Motor neuron (in vitro differentiated cells): ENCODE results near the gene GLI3. TPM values are rescaled to one million over a fixed set of nuclear protein-coding genes. Genes with fewer than 3 reads are reported as not detected.
A peak's percentile ranks its signal among the peaks of the same experiment; 100 is the strongest.

Experiments
- ATAC-seq, 8 experiments: fragments of 200-7000 bp; cut with Tn5 transposase; replicated peaks in 6 of 8; 2 replicates each; pipeline ENCODE4 v1.8.0; 2021; ENCODE audit warnings: mild to moderate bottlenecking in 8 of 8, moderate library complexity in 8 of 8
- H3K27ac ChIP-seq, 2 donors: fragments of 250-450 bp; sonication (Bioruptor Pico); 2 replicates each; pipeline ENCODE4 v1.9.0; 2021; ENCODE audit warnings: antibody characterized with exemption in 2 of 2, mild to moderate bottlenecking in 2 of 2, moderate library complexity in 1 of 2
- H3K4me1 ChIP-seq, 2 donors: fragments of 250-450 bp; sonication (Bioruptor Pico); replicated peaks in 1 of 2; 2 replicates each; pipeline ENCODE4 v1.6.1; 2021; ENCODE audit warnings: antibody characterized with exemption in 2 of 2, mild to moderate bottlenecking in 2 of 2, moderate library complexity in 1 of 2
- H3K4me3 ChIP-seq, 5 donors: fragments of 250-450 bp; sonication (Bioruptor Pico); 2 replicates each; pipeline ENCODE4 v1.9.0; 2021; ENCODE audit warnings: antibody characterized with exemption in 5 of 5, mild to moderate bottlenecking in 5 of 5, moderate library complexity in 4 of 5
- WGBS, 10 experiments: fragments of 450-650 bp; shearing (Covaris generic); methylation state at CpG; one replicate each; pipeline ENCODE4 v1.0.0; 2022; 5-methylcytosine and 5-hydroxymethylcytosine counted together
- in situ Hi-C, 9 experiments: fragments of 400-800 bp; cut with MboI; loops; one replicate each; pipeline ENCODE4 v1.15.0; 2021; ENCODE audit warnings: low sequenced_read_pairs in 9 of 9, low pct_unique_long_range_greater_than_20kb in 2 of 9; ENCODE audit not compliant: unreplicated experiment in 9 of 9
- total RNA-seq, 8 experiments: library from RNA; unstranded; fragments of 300-600 nt; gene quantifications; 2 replicates each; pipeline versions ENCODE4 v1.2.3 to v1.2.4, GENCODE V29; 2022

The GLI3 gene
- total RNA-seq, 8 experiments from 2014 or later, result 0.38 to 14.2 (median 4.7) TPM

DNA sequence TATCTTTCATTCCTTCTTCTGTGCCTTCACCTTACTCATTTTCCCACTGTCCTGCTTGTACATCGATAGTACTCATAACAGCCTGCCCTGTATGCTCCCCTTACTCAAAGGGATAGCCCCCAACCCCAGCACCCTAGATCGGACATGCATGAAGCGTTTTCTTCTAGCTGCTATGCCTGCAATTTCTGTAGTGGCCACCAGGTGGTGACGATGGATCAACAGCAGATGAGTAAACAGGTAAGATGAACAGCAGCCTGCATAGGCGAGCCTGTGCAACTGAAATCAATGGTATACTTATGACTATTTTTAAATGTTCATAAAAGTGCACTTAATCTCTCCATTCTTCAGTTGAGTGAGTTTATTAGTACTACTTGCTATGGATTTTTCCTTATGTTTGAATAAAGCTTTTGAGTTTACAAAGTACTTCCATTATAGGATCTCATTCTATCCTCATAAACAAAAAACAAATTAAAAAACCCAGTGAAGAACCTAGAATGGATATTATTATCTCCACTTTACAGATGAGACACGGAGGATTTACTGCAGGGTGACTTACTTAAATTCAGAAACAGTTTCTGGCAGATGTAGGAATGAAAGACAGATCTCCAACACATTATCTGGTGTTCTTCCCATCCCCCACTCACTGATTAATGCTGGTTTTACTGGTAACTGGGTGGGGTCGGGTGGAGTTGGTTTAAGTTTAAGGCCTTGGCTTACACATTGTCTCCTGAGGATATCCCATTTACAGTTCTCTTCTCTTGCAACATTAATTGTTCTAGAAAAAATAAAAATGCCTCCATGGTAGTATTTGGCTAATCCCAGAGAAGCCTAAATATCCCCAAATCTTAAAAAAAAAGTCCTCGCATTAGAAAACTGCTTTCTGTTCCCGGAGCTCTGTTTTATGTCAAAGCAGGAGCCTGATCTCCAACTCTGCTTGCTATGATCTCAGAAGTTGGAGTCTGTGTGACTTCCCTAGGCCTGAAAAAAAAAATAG is 222.1 kb downstream of the GLI3 start:
- peak in 2 of 8 experiments; percentile 82 to 83 for ATAC-seq
- Histone ChIP-seq H3K4me1 (peaks cover 8 to 32% of the 10 kb centered on the region in 2 donors), H3K4me3 (no peak overlapping the region), H3K27ac (no peak overlapping the region)
- WGBS, 10 experiments, result 15 to 93% (median 76%) methylated on average over 3 to 7 of the region's 9 CpGs
- in situ Hi-C loops, result no loop called here

DNA sequence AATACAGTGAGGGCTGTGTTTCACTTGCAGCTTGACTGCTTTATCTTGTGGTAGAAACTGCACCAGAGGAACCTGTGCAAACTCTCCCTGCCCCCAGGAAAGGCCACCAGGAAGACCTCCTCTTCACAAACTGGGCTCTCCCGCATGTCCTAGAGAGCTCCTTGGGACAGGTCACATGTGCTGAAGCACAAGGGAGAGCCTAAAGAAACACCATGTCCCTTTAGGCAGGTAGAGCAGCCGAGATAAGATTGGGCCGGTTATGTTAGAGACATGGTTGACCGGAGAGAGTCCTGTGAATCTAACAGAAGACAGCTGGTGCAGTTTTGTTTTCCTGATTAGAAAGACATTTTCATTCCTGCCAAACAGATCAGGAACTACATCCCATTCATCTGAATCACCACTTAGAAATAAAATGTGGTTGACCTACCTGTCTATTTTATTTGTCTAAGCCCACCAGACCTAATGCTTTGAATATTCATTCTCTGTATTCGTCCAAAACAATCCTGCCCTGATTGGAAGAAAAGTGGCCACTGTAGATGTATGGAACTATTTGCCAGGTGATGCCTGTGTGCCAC is 224.1 kb downstream of the GLI3 start:
- H3K4me1 ChIP-seq, result peaks cover 8 to 20% of the 10 kb centered on the region in 2 donors
- no peak overlapping the region for H3K27ac ChIP-seq
- WGBS, 10 experiments, result 78 to 100% (median 98%) methylated on average over 1 to 5 of the region's 5 CpGs
- in situ Hi-C loops, result no loop called here
- ATAC-seq, result peak in 1 of 8 experiments; percentile 31
- H3K4me3 ChIP-seq, result no peak overlapping the region

DNA sequence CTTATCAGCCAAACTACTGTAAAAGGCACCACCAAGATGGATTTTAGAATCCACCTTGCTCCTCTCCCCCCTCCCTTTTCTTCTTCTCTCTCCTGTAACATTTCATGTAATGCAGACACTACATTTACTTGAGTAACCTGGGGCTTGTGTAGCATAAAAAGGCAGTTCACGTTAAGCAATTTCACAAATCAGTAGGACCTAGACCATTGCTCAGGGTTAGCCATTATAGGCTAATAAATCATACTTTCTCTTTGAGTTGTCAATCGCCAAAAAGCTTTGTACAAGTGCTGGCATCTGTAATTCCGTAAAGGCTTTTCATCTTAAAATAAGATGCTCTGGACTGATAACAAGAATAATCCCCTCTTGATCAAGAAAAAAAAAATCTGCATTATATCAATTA is 224.7 kb downstream of the GLI3 start:
- WGBS, 10 experiments, result 47 to 100% (median 80%) methylated on average over 1 to 2 of the region's 3 CpGs; no CpG with 5 or more reads in 1 of the 10 experiments
- peak in 4 of 8 experiments; percentile 50 to 62 (median 54) for ATAC-seq

DNA sequence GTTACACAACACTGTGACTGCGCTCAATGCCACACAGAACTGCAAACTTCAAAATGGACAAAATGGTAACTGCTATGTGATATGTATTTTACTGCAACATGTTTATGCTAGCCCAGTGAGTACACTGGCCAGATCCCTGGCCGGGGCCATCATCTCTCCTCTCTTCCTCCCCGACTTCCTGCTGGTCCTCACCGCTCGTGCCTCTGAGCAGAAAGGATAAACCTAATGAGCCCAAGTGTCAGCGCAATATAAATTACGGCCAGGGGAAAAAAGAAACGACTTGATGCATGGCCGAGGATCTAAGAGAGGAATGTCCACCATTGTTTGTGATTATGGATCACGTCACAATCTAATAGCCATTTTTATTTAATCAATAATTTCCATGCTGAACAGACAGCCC is 225.2 kb downstream of the GLI3 start:
- 65 to 100% (median 80%) methylated on average over 1 to 10 of the region's 10 CpGs; no CpG with 5 or more reads in 3 of the 10 experiments for WGBS, 10 experiments
- no peak overlapping the region for H3K27ac ChIP-seq
- peaks cover 1 to 10% of the 10 kb centered on the region in 2 donors for H3K4me1 ChIP-seq
- in situ Hi-C loops, result no loop called here
- no peak overlapping the region for H3K4me3 ChIP-seq
- peak in 4 of 8 experiments; percentile 29 to 61 (median 55) for ATAC-seq

More for the DNA sequence above, 224.7 kb downstream of the GLI3 start:
- peaks cover 6 to 14% of the 10 kb centered on the region in 2 donors for H3K4me1 ChIP-seq
- no peak overlapping the region for H3K27ac ChIP-seq
- in situ Hi-C loops, result no loop called here
- no peak overlapping the region for H3K4me3 ChIP-seq

DNA sequence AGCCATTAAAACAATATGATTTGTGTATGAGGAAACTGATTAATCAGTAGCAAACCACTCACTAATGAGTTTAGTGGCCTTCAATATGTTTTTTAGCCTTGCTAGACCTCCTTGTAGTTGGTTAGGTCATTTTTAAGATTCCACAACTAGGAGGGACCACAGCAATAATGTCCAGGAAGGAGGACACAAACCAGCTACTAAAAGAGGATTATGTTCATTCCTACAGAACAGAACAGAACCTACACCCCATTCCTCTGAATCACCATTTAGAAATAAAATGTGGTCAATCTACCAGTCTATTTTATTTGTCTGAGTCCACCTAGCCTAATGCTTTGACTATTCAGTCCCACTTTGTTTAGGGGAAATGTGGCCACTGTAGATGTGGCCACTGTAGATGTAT is 226.3 kb downstream of the GLI3 start:
- Histone ChIP-seq H3K4me1 (peaks cover 0 to 10% of the 10 kb centered on the region in 2 donors), H3K4me3 (no peak overlapping the region), H3K27ac (no peak overlapping the region)
- ATAC-seq, result peak in 1 of 8 experiments; percentile 27
- in situ Hi-C loops, result no loop called here

DNA sequence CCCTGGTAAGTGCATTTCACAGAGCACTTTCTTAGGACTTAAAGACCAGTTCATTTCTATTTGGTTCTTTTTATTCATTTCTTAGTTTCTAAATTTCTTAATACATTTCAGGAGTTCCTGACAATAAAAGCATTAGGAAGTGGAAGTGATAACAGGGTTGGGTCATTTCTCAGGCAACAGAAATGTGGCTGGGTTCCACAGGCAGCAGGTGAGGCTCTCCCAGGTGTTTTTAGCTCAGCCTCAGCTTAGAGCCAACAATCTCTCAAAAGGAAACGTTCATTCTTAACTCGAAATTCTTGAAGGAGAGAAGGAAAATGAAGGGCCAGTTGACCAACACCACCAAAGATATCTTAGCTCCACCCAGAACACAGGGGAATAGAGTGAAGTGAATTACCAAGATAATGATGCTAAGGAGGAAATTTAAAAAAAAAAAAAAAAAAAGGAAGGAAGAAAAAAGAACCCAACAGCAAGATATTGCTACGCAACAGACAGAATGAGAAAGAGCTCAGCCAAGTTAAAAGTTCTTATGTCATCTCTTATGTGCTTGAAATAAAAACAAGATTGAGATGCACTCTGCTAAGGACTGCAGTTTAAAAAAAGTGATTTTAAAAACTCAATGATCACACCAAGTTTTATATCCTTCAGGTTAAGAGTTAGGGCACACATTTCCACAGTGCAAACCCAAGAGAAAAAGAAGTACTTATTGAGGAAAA is 230.1 kb downstream of the GLI3 start:
- H3K4me1 ChIP-seq, result no peaks in the 10 kb centered on the region
- in situ Hi-C loops, result no loop called here
- H3K4me3 ChIP-seq, result no peak overlapping the region
- ATAC-seq, result no peak
- 55 to 100% (median 80%) methylated on average over 1 to 3 of the region's 3 CpGs for WGBS, 10 experiments
- H3K27ac ChIP-seq, result no peak overlapping the region

DNA sequence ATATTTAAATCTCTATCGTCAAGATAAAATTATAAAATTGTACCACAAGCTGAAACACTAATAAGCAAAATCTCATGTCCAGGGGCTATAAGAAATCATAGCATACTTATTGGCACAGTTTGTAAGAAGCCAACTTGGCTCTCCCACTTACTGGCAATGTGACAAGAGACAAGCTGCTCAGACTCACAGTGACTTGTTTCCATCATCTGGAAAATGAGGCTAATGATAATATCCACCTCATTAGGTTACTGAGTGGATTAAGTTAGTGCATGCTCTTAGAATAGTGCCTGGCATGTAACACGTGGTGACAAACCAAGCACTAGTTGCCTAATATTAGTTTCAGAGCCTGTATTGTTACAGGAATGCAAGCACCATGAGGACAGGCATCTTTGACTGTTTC is 234.4 kb downstream of the GLI3 start:
- Histone ChIP-seq H3K4me3 (no peak overlapping the region), H3K4me1 (peaks cover 0 to 9% of the 10 kb centered on the region in 2 donors), H3K27ac (no peak overlapping the region)
- in situ Hi-C loops, result no loop called here
- WGBS, 10 experiments, result 8 to 100% (median 90%) methylated on average over 1 to 2 of the region's 2 CpGs
- ATAC-seq, result no peak

DNA sequence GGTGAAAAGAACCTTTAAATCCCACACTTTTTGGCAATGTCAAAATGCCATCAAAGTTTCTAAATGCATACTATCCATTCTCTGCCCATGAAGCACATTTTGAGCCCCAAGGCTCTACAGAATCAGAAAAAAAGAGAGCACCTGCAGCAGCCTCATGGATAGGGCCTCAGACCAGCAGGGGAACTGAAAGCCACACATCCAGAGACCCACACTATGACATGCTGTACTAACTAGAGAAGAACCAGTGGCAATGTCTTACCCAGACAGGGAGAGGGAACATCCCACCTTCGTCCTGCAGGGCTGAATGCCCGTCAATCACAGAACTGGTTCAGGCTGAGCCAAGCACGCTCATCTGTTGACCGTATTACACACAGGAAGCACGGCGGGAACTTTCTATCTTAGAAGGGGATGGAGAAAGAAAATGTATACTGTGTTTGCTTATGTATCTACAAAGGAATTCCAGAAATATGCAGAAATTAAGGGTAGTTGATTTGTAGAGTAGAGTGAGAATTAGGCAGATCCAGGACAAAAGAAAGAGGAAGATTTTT is 237.2 kb downstream of the GLI3 start:
- in situ Hi-C loops, result loop anchor here in 4 of 9 experiments (25.0 kb wide), 2 partner anchors 237 to 687 kb away; partner anchors contain the start of gene GLI3 (in 3 of the 4)
- 97 to 100% (median 100%) methylated on average over 1 to 5 of the region's 6 CpGs for WGBS, 10 experiments
- Histone ChIP-seq H3K4me3 (no peak overlapping the region), H3K4me1 (peaks cover 0 to 12% of the 10 kb centered on the region in 2 donors), H3K27ac (no peak overlapping the region)
- no peak for ATAC-seq

DNA sequence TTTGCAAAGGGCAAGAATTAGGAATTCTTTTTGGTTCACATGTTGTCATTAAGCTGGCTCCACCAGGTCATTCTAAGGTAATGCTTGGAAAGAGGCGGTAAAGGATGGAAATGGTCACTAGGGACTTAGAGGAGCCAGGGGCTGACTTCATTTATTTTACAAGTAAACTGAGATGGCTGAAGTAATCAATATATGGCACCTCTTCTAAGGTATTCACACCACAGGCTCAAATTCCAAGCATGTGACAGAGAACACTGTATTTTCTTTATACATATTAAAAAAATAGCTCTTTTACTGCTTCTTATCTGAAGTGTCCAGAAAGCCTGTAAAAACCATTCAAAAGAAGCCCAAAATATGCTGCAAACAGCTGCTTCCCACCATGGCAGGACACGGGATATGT is 239.0 kb downstream of the GLI3 start:
- WGBS, 10 experiments, result 56 to 100% (median 88%) methylated on average over 1 to 2 of the region's 2 CpGs; no CpG with 5 or more reads in 3 of the 10 experiments
- Histone ChIP-seq H3K4me1 (peaks cover 0 to 12% of the 10 kb centered on the region in 2 donors), H3K4me3 (no peak overlapping the region), H3K27ac (no peak overlapping the region)
- no peak for ATAC-seq
- in situ Hi-C loops, result loop anchor here in 4 of 9 experiments (25.0 kb wide), 2 partner anchors 239 to 689 kb away; partner anchors contain the start of gene GLI3 (in 3 of the 4)

DNA sequence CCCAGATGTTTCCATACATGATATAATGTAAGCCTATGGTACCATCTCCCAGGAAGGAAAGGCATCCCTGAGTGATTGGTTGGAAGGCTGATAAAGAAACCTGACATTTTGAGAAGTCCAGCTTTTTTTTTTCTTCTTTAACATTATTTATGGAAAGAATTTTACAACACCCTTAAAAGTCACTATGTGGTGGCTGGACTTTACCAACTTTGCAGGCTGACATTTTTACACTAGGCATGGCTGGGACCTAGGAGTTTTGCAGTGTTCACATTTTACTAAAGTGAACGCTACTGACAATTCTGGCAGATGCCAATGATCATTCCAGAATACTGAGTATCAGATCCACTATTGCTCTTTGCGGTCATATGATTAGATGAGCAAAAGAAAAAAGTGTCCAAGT is 239.9 kb downstream of the GLI3 start:
- in situ Hi-C loops, result loop anchor here in 4 of 9 experiments (25.0 kb wide), 2 partner anchors 240 to 690 kb away; partner anchors contain the start of gene GLI3 (in 3 of the 4)
- H3K4me1 ChIP-seq, result peaks cover 0 to 12% of the 10 kb centered on the region in 2 donors
- 0 to 100% (median 75%) methylated on average over 1 to 2 of the region's 2 CpGs; no CpG with 5 or more reads in 1 of the 10 experiments for WGBS, 10 experiments
- peak in 2 of 8 experiments; percentile 9 to 21 for ATAC-seq
- no peak overlapping the region for H3K4me3 ChIP-seq
- H3K27ac ChIP-seq, result no peak overlapping the region

DNA sequence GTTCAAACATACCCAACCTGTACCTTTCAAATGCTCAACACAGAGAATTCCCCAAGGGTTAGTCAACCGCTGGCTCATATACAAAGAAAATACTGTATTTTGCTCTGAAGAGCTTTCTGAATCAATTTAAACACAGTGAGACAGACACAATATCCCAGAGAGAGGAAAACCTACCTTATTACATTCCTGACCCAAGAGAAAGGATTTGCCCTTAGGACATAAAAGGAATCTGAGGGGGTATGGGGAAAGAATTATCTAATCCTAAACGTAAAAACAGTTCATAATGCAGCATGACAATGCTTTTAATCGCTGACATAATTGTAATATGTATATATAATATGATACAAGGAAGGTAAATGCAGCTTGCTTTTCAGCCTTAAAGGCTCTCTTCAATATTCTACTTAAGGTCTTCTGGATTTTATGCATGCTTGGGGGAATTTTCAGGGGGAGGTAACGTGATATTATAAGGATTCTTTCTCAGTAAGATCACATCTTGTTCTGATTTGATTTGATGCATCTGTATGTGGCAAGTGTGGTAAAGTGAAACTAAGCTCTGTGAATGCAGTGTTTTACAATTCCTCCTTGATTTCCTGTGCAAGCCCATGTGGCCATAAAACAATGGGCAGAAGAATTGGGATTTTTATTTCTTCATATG is 240.5 kb downstream of the GLI3 start:
- WGBS, 10 experiments, result 0 to 100% (median 22%) methylated on average over 1 to 4 of the region's 4 CpGs; no CpG with 5 or more reads in 3 of the 10 experiments
- in situ Hi-C loops, result loop anchor here in 4 of 9 experiments (25.0 kb wide), 2 partner anchors 241 to 691 kb away; partner anchors contain the start of gene GLI3 (in 3 of the 4)
- H3K4me3 ChIP-seq, result no peak overlapping the region
- no peak overlapping the region for H3K27ac ChIP-seq
- ATAC-seq, result peak in 3 of 8 experiments; percentile 85 to 92 (median 86)
- H3K4me1 ChIP-seq, result peaks cover 0 to 12% of the 10 kb centered on the region in 2 donors
